Lower lobe of right lung (tissue), 2 donors: Measurements from ENCODE around the gene TUBB1. TPM values are rescaled to one million over a fixed set of nuclear protein-coding genes. Genes with fewer than 3 reads are reported as not detected.

Experiments
- ATAC-seq, 2 donors: fragments of 200-7000 bp; cut with Tn5 transposase; one replicate each; pipeline ENCODE4 v1.9.1; 2020 to 2022; ENCODE audit warnings: mild to moderate bottlenecking in 2 of 2, moderate library complexity in 2 of 2
- DNase-seq: peaks from one replicate; pipeline ENCODE4 v3.0.0-alpha.2; 2020
- H3K27ac ChIP-seq: fragments of 200-600 bp; one replicate; pipeline ENCODE4 v1.8.0; 2022
- H3K27me3 ChIP-seq: fragments of 200-600 bp; one replicate; pipeline ENCODE4 v1.8.0; 2022; ENCODE audit warnings: low read depth
- H3K36me3 ChIP-seq: fragments of 200-600 bp; one replicate; pipeline ENCODE4 v1.8.0; 2022; ENCODE audit warnings: mild to moderate bottlenecking
- H3K4me1 ChIP-seq: fragments of 200-600 bp; one replicate; pipeline ENCODE4 v1.8.0; 2022
- H3K4me3 ChIP-seq: fragments of 200-600 bp; one replicate; pipeline ENCODE4 v1.8.0; 2022; ENCODE audit warnings: mild to moderate bottlenecking
- H3K9me3 ChIP-seq: fragments of 200-600 bp; one replicate; pipeline ENCODE4 v1.8.0; 2022
- intact Hi-C: fragments of 100-400 bp; cut with DNase I; formaldehyde crosslinking; loops from one replicate; pipeline ENCODE4 v1.11.0; 2022
- total RNA-seq: library from RNA; stranded (reverse); fragmentation: NEBNext Ultra II Directional; extraction: Animal tissue kit (Norgen Biotek cat#: 25700); gene quantifications from one replicate; pipeline ENCODE4 v1.2.1, GENCODE V29; 2021
- TF ChIP-seq, protein P1 (sequence below): fragments of 200-600 bp; IDR thresholded peaks from one replicate; pipeline ENCODE4 v1.8.0; 2022; ENCODE audit warnings: antibody characterized with exemption, mild to moderate bottlenecking
- donor health status: DM: no; HTN: yes; CAD: no; lungs with severe emphysema.

Gene TUBB1
- total RNA-seq, 1 donor from 2014 or later = 6.5 TPM

DNA sequence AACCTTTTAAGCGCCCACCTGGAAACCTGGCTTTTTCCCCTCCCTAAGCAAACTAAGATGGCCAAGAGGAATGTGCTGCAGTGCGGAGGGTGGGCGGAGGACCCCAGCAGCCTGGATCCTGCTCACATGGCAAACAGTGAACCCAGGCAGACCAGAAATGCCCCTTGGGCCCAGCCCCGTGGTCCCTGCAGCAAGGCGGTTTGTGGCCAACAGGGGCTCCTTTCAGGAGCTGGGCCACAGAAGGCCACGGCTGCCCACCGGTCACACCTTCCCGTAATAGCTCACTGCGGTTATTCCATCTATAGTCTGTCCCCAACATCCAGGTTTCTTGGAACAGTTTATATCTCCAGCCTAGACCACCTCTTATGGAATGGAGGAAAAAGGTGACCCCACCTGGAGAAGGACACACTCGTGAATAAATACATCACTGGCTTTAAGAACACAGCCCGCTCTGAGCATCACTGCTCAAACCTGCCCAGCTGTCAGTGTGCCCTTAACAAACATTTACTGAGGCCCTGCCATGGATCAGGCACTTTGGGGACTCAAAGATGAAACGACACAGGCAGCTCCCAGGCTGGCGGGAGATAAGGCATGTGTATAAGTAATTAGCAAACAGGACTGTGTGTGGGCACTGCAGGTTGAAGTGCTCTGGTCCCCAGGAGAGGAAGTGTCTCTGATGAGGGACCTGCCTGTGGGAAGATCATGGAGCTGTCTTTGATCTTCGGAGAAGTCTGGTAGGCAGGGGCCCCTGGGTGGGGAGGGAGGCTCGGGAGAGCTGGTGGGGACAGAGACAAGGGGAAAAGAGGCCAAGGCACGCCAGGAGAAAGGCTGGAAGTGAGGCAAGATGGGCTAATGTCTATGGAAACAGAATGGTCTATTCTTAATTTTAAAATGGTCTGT, 3.2 kb upstream of the TUBB1 start:
- Histone ChIP-seq H3K27ac (no peak overlapping the region), H3K4me1 (peaks cover 13% of the 10 kb centered on the region), H3K9me3 (no peaks in the 10 kb centered on the region), H3K36me3 (no peaks in the 10 kb centered on the region), H3K4me3 (no peak overlapping the region), H3K27me3 (no peaks in the 10 kb centered on the region)
- no peak for DNase-seq
- TF ChIP-seq, protein P1, sequence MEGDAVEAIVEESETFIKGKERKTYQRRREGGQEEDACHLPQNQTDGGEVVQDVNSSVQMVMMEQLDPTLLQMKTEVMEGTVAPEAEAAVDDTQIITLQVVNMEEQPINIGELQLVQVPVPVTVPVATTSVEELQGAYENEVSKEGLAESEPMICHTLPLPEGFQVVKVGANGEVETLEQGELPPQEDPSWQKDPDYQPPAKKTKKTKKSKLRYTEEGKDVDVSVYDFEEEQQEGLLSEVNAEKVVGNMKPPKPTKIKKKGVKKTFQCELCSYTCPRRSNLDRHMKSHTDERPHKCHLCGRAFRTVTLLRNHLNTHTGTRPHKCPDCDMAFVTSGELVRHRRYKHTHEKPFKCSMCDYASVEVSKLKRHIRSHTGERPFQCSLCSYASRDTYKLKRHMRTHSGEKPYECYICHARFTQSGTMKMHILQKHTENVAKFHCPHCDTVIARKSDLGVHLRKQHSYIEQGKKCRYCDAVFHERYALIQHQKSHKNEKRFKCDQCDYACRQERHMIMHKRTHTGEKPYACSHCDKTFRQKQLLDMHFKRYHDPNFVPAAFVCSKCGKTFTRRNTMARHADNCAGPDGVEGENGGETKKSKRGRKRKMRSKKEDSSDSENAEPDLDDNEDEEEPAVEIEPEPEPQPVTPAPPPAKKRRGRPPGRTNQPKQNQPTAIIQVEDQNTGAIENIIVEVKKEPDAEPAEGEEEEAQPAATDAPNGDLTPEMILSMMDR = no peak
- intact Hi-C loops = no loop called here
- ATAC-seq = no peak

DNA sequence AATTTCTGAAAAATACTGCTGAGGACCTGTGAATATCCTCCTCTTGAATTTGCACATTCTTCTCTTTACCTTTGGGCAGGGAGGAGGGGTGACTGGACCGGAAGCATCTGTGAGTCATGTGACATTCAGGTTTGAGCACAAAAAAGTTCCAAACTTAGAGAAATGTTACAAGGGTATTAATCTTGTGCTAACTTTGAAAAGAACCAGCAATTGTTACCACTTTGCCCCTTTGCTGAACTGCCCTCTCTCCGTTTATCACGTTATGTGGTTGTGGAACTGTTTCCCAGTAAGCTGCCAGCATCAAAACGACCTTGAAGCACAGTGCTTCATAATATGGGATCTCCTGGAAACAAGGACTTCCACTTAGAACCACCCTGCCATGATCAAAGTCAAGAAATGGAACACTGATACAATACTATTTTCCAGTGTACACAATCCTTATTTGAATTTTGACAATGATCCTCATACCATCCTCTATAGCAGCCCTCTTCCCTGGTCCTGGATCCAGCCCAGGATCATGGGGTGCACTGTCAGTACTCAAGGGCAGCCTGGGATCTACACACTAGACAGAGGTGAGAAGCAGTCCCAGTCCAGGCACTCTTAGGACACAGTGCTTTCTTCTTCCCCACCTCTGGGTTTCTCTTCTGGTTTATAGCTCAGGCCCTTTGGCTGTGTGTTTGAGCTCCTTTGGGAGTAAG, 2.3 kb upstream of the TUBB1 start:
- Histone ChIP-seq H3K9me3 (no peaks in the 10 kb centered on the region), H3K4me1 (peaks cover 8% of the 10 kb centered on the region), H3K27me3 (no peaks in the 10 kb centered on the region), H3K4me3 (no peak overlapping the region), H3K36me3 (no peaks in the 10 kb centered on the region), H3K27ac (no peak overlapping the region)
- DNase-seq (no peak), ATAC-seq (no peak)
- TF ChIP-seq, protein P1 = no peak
- intact Hi-C loops = no loop called here

DNA sequence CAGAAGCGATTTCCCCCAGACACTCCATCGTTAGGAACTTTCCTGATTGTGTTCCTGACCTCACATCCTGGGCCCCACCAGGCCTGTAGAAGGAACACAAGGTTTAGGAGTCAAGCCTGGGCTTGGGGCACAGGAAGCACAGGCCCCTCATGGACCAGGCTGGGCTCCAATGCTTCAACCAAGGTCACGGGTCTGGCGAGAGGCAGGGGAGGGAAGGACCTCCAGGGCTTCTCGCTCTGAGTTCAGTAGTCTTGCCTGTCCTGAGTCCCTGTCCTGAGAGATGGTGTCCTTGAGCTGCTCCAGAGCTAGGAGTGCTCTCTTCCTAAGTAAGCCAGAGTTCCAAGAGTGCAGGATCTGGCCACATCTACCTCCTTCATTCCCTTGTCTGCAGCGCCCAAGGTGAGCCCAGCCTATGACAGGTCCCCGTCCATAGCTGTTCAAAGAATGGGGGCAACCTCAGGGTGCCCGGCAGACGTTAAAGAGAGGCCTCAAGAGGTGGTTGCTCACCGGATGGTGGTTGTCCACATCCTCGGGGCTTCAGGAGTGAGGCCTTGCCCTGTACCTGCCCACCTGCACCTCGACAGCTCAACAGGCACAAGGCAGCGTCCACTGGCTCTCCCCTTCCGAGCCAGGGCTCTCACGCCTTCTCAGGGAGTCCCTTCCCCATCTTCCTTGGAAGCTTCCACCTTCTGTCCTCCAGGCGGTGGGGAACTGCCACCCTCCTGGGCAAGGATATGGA, 1.6 kb upstream of the TUBB1 start:
- H3K36me3 ChIP-seq = peaks cover under 1% of the 10 kb centered on the region
- no peaks in the 10 kb centered on the region for H3K27me3 ChIP-seq
- H3K4me3 ChIP-seq = no peak overlapping the region
- no peaks in the 10 kb centered on the region for H3K9me3 ChIP-seq
- ATAC-seq = no peak
- intact Hi-C loops = no loop called here
- DNase-seq = no peak
- H3K27ac ChIP-seq = no peak overlapping the region
- peaks cover 8% of the 10 kb centered on the region for H3K4me1 ChIP-seq
- TF ChIP-seq, protein P1 = no peak

DNA sequence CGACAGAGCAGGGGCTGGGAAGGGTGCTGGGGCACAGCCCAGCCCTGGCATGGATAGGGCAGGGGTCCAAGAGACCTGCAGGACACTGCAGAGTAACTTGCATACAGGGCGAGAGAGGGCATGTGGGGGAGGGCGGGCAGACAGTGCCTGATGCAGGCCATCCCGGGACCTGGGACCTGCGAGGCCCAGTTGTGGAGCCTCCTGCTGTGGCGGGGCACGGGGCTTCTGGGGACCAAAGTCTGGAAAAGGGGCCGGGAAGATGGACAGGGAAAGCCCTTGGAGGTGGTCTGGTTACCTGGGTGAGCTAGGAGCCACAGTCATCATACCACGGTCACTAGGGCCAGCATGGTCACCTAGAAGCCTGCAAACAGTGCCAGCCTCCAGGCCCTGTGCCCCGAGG, 412 bp upstream of the TUBB1 start:
- DNase-seq (no peak), ATAC-seq (no peak)
- TF ChIP-seq, protein P1 = no peak
- peaks cover 12% of the 10 kb centered on the region for H3K36me3 ChIP-seq
- no peaks in the 10 kb centered on the region for H3K27me3 ChIP-seq
- H3K27ac ChIP-seq = no peak overlapping the region
- no peaks in the 10 kb centered on the region for H3K9me3 ChIP-seq
- intact Hi-C loops = no loop called here
- H3K4me1 ChIP-seq = peaks cover 8% of the 10 kb centered on the region
- no peak overlapping the region for H3K4me3 ChIP-seq

DNA sequence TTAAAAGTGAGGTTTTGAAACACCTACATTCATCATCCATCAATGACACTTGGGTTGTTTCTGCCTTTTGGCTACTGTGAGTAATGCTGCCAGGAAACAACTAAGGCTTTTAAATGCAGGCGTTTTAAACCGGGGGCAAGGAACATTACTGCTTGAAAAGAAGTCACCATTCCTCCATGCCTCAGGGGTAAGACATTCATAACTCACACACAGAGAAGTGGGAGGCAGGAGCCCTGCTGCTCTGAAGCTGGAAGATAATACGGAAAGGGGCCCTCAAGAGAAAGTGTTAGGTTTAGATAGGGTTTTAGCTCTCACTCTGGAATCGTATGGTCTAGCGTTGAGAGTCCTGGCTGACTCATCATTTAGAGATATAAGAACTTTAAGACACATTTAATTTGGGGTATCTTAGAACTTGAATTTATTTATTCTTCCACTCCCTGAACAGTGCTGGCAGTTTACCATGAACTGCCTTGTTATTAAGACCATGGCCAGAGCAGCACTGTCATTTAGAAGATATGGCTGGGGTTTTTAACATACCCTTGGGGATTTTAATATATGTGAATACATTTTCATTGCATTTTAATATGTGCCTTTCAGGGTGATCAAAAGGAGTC, 1.8 kb downstream of the TUBB1 start:
- Histone ChIP-seq H3K4me3 (no peak overlapping the region), H3K36me3 (peaks cover 34% of the 10 kb centered on the region), H3K9me3 (no peaks in the 10 kb centered on the region), H3K4me1 (peaks cover 5% of the 10 kb centered on the region), H3K27me3 (no peaks in the 10 kb centered on the region), H3K27ac (no peak overlapping the region)
- TF ChIP-seq, protein P1 = no peak
- intact Hi-C loops = no loop called here
- no peak for DNase-seq
- ATAC-seq = no peak
